Thyroid gland (tissue), 4 donors: ENCODE measurements around the gene ZNF750. TPM values are rescaled to one million over a fixed set of nuclear protein-coding genes. Genes with fewer than 3 reads are reported as not detected.
A peak's percentile ranks its signal among the peaks of the same experiment; 100 is the strongest.

Source experiments
- DNase-seq, 2 donors: peaks; one replicate each; pipeline ENCODE4 v3.0.0-alpha.2; 2019
- H3K27ac ChIP-seq, 3 donors: fragments of 200-600 bp; sonication (generic); 1 replicate in 2 of 3; 2 replicates in 1 of 3; pipeline ENCODE4 v1.5.1; 2016 to 2019; ENCODE audit warnings: mild to moderate bottlenecking in 1 of 3, moderate library complexity in 1 of 3
- H3K27me3 ChIP-seq: fragments of 200-600 bp; sonication (generic); one replicate; pipeline ENCODE4 v1.5.1; 2019
- H3K36me3 ChIP-seq, 2 donors: fragments of 200-600 bp; sonication (generic); one replicate each; pipeline ENCODE4 v1.5.1; 2016 to 2019
- H3K4me1 ChIP-seq, 2 donors: fragments of 200-600 bp; sonication (generic); one replicate each; pipeline ENCODE4 v1.5.1; 2017 to 2019
- H3K4me3 ChIP-seq, 3 donors: fragments of 200-600 bp; sonication (generic); replicated peaks in 1 of 3; 1 replicate in 2 of 3; 2 replicates in 1 of 3; pipeline ENCODE4 v1.5.1; 2016; ENCODE audit warnings: mild to moderate bottlenecking in 1 of 3
- H3K9me3 ChIP-seq: fragments of 200-600 bp; sonication (generic); one replicate; pipeline ENCODE4 v1.5.1; 2017
- POLR2A ChIP-seq, 2 donors: fragments of 450-650 bp; IDR thresholded peaks; one replicate each; pipeline ENCODE4 v1.6.1; 2017; ENCODE audit warnings: antibody characterized with exemption in 2 of 2, mild to moderate bottlenecking in 2 of 2, moderate library complexity in 1 of 2
- WGBS, 2 donors: methylation state at CpG; one replicate each; pipeline ENCODE4 v1.1.5; 2017; 5-methylcytosine and 5-hydroxymethylcytosine counted together
- intact Hi-C: fragments of 100-400 bp; cut with DNase I; formaldehyde crosslinking; loops from one replicate; pipeline ENCODE4 v1.15.1; 2023
- total RNA-seq, 4 donors: library from RNA; depleted of rRNA; stranded (reverse); fragments of >200 nt; gene quantifications; one replicate each; pipeline ENCODE4 v1.2.3, GENCODE V29; 2016
- TF ChIP-seq, protein P1 (sequence below), 6 experiments: fragments of 200-600 bp in 3 of 6; fragments of 450-650 bp in 3 of 6; sonication (generic) in 3 of 6; IDR thresholded peaks; one replicate each; pipeline ENCODE4 v1.5.1; 2016 to 2019; ENCODE audit warnings: antibody characterized with exemption in 6 of 6, mild to moderate bottlenecking in 2 of 6, inconsistent platforms in 1 of 6, moderate library complexity in 1 of 6

The ZNF750 gene
- total RNA-seq, 4 donors from 2014 or later: 3.0 to 6.0 (median 4.5) TPM

- 35 to 45% methylated on average over 13 of the region's 13 CpGs for WGBS, 2 donors
- intact Hi-C loops: no loop called here
- peak overlapping the region; percentile 70 to 78 (median 77) for H3K27ac ChIP-seq
Observed at GRCh38 chr17:82837586-82838320, 2.1 kb downstream of the ZNF750 start.

GRCh38 chr17:82836823-82837357 is 2.9 kb downstream of the ZNF750 start:
- TF ChIP-seq POLR2A (IDR thresholded peaks at IDR 0.05): no peak
- TF ChIP-seq, protein P1, sequence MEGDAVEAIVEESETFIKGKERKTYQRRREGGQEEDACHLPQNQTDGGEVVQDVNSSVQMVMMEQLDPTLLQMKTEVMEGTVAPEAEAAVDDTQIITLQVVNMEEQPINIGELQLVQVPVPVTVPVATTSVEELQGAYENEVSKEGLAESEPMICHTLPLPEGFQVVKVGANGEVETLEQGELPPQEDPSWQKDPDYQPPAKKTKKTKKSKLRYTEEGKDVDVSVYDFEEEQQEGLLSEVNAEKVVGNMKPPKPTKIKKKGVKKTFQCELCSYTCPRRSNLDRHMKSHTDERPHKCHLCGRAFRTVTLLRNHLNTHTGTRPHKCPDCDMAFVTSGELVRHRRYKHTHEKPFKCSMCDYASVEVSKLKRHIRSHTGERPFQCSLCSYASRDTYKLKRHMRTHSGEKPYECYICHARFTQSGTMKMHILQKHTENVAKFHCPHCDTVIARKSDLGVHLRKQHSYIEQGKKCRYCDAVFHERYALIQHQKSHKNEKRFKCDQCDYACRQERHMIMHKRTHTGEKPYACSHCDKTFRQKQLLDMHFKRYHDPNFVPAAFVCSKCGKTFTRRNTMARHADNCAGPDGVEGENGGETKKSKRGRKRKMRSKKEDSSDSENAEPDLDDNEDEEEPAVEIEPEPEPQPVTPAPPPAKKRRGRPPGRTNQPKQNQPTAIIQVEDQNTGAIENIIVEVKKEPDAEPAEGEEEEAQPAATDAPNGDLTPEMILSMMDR (IDR thresholded peaks at IDR 0.05): no peak
- Histone ChIP-seq H3K4me1 (peaks cover 30 to 32% of the 10 kb centered on the region in 2 donors), H3K27ac (peak overlapping the region; percentile 70 to 78 (median 77)), H3K27me3 (no peaks in the 10 kb centered on the region), H3K4me3 (no peak overlapping the region), H3K36me3 (no peaks in the 10 kb centered on the region), H3K9me3 (no peaks in the 10 kb centered on the region)
- WGBS, 2 donors: 71% methylated on average over 12 of the region's 12 CpGs
- no peak for DNase-seq
- intact Hi-C loops: no loop called here

More at GRCh38 chr17:82837586-82838320, 2.1 kb downstream of the ZNF750 start:
- H3K4me3 ChIP-seq: no peak overlapping the region
- DNase-seq: peak; percentile 75 to 79
- H3K27me3 ChIP-seq: no peaks in the 10 kb centered on the region
- H3K9me3 ChIP-seq: no peaks in the 10 kb centered on the region
- TF ChIP-seq, protein P1 (IDR thresholded peaks at IDR 0.05): no peak
- TF ChIP-seq POLR2A (IDR thresholded peaks at IDR 0.05): peak in 1 of 2 donors; percentile 26
- peaks cover 22 to 32% of the 10 kb centered on the region in 2 donors for H3K4me1 ChIP-seq
- no peaks in the 10 kb centered on the region for H3K36me3 ChIP-seq

DNA sequence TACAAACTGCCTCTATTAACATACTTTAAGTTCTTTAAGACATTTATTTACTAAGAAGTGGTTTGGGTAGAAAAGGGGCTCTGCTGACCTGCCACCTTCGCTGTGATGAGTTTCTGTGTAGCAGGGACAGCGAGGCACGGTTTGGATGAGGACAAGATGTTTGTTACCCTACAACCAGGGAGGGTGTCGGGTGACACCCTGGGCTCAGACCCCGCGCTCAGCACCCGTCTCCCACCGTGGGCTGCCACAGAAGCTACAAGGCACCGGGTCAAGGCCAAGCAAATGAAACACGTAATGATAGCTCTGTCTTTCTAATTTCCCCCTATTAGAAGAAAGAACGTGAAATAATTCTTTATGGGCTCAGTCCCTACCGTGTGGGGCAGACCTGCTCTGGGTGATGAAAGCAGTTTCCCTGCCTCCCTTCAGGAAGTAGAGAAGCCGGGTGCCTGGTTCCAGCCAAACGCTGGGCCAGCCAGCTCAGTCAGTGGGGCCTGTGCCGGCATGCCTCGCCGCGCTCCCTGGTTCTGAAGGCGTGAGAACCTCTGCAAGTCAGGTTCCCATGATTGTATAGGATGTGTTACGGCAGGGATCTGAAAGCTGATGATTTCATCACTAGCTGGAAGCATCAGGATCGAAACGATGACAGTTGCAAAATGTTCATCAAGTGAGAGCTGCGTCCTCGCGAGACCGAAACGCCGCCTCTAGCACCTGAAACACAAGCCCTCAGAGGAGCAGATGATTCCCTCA is 3.9 kb downstream of the ZNF750 start:
- H3K27me3 ChIP-seq: no peaks in the 10 kb centered on the region
- no peaks in the 10 kb centered on the region for H3K9me3 ChIP-seq
- no peak for DNase-seq
- peak overlapping the region in 2 of 3 donors; percentile 42 to 70 for H3K27ac ChIP-seq
- TF ChIP-seq, protein P1 (IDR thresholded peaks at IDR 0.05): no peak
- no peak for TF ChIP-seq POLR2A (IDR thresholded peaks at IDR 0.05)
- H3K36me3 ChIP-seq: no peaks in the 10 kb centered on the region
- no peak overlapping the region for H3K4me3 ChIP-seq
- peaks cover 32 to 35% of the 10 kb centered on the region in 2 donors for H3K4me1 ChIP-seq
- intact Hi-C loops: no loop called here
- 89 to 93% methylated on average over 23 to 28 of the region's 28 CpGs for WGBS, 2 donors

DNA sequence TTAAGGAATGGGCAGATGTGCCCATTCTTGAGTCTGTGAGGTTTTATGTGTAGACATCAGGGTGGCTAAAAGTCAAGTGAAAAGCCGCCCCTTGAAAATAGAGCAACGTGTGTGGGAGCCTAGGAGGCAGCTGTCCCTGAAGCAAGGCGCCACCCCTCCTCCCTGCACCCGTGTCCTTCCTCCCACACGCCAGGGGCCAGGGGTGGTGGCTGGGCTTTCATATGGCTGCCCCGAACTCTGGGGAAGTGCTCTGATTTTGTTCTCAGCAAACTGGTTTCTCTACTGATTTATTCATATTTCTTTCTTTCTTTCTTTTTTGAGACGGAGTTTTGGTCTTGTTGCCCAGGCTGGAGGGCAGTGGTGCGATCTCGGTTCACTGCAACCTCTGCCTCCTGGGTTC is 4.7 kb downstream of the ZNF750 start:
- 83 to 91% methylated on average over 9 of the region's 9 CpGs for WGBS, 2 donors
- peaks cover 32 to 35% of the 10 kb centered on the region in 2 donors for H3K4me1 ChIP-seq
- H3K27ac ChIP-seq: peak overlapping the region in 1 of 3 donors; percentile 42
- no peaks in the 10 kb centered on the region for H3K9me3 ChIP-seq
- DNase-seq: no peak
- intact Hi-C loops: no loop called here
- TF ChIP-seq, protein P1 (IDR thresholded peaks at IDR 0.05): no peak
- TF ChIP-seq POLR2A (IDR thresholded peaks at IDR 0.05): no peak
- no peaks in the 10 kb centered on the region for H3K27me3 ChIP-seq
- H3K4me3 ChIP-seq: no peak overlapping the region
- no peaks in the 10 kb centered on the region for H3K36me3 ChIP-seq
